NCI-H1092 treated with DMSO at 0.1 percent for 48 hours (cell line): Measurements from ENCODE around the gene IMPDH2.
"Not testable (repeated sequence)": the region's sequence is repeated elsewhere in the genome, so short reads cannot be mapped to it uniquely, and the experiment has no call there.

ENCODE experiments used
- DNase-seq: peaks from one replicate; lab custom pipeline; 2025; lab: John Stamatoyannopoulos, UW

Gene IMPDH2

GRCh38 chr3:49021213-49021812 is 7.9 kb downstream of the IMPDH2 start:
- peak; percentile 92 for DNase-seq

- DNase-seq, result no peak
Observed at GRCh38 chr3:49020330-49021212, 8.6 kb downstream of the IMPDH2 start.

GRCh38 chr3:49019941-49020329 is 9.3 kb downstream of the IMPDH2 start:
- DNase-seq, result no peak

- no peak for DNase-seq
Observed at GRCh38 chr3:49018707-49019006, 10.5 kb downstream of the IMPDH2 start.

- DNase-seq, result peak; percentile 70
Observed at GRCh38 chr3:49017971-49018706, 11.1 kb downstream of the IMPDH2 start, which contains the start of gene DALRD3. TSS of gene DALRD3 (minus strand) at chr3:49018580. CDS start at chr3:49018564, 16 bp downstream.

- DNase-seq, result peak; percentile 41
Observed at GRCh38 chr3:49017229-49017970, 11.8 kb downstream of the IMPDH2 start.

GRCh38 chr3:49016414-49017228 is 12.6 kb downstream of the IMPDH2 start:
- no peak for DNase-seq

GRCh38 chr3:49015765-49016164 is 13.4 kb downstream of the IMPDH2 start:
- no peak for DNase-seq

- DNase-seq, result no peak
Observed at GRCh38 chr3:49015072-49015471, 14.1 kb downstream of the IMPDH2 start.

GRCh38 chr3:49013738-49014660 is 15.2 kb downstream of the IMPDH2 start:
- no peak for DNase-seq

GRCh38 chr3:49013113-49013737 is 16.0 kb downstream of the IMPDH2 start:
- DNase-seq, result no peak

- no peak for DNase-seq
Observed at GRCh38 chr3:49012441-49013017, 16.7 kb downstream of the IMPDH2 start.

GRCh38 chr3:49009396-49009795 is 19.8 kb downstream of the IMPDH2 start:
- DNase-seq, result no peak

- DNase-seq, result not testable (repeated sequence)
Observed at GRCh38 chr3:49008627-49009026, 20.6 kb downstream of the IMPDH2 start.

GRCh38 chr3:49007771-49008528 is 21.2 kb downstream of the IMPDH2 start:
- peak; percentile 25 for DNase-seq

- DNase-seq, result peak; percentile 95
Observed at GRCh38 chr3:49007068-49007770, 22.0 kb downstream of the IMPDH2 start, which contains the start of gene WDR6. TSS of gene WDR6 (plus strand) at chr3:49007391. CDS start at chr3:49007432, 41 bp downstream.

- DNase-seq, result no peak
Observed at GRCh38 chr3:49006408-49007067, 22.7 kb downstream of the IMPDH2 start.
